Endodermal cell (in vitro differentiated cells): ENCODE data around the gene CD6. TPM values are rescaled to one million over a fixed set of nuclear protein-coding genes. Genes with fewer than 3 reads are reported as not detected.
A peak's percentile ranks its signal among the peaks of the same experiment; 100 is the strongest.

Source experiments
- DNase-seq: peaks from one replicate; pipeline ENCODE4 v3.0.0-alpha.2; 2017
- H3K27ac ChIP-seq: 2 replicates; pipeline ENCODE4 v1.5.1; 2013; ENCODE audit warnings: mild to moderate bottlenecking, low read depth, low read length, moderate library complexity
- H3K27me3 ChIP-seq: 2 replicates; pipeline ENCODE4 v1.6.1; 2013; ENCODE audit warnings: mild to moderate bottlenecking, low read length, moderate library complexity; ENCODE audit not compliant: insufficient read depth, control insufficient read depth, poor library complexity, severe bottlenecking
- H3K36me3 ChIP-seq: 2 replicates; pipeline ENCODE4 v1.7.0; 2013; ENCODE audit warnings: mild to moderate bottlenecking, low read length, moderate library complexity; ENCODE audit not compliant: control insufficient read depth, insufficient read depth
- H3K4me1 ChIP-seq: one replicate; pipeline ENCODE4 v1.7.0; 2013; ENCODE audit warnings: low read length; ENCODE audit not compliant: control insufficient read depth, insufficient read depth
- H3K4me3 ChIP-seq: 2 replicates; pipeline ENCODE4 v1.5.1; 2013; ENCODE audit warnings: mild to moderate bottlenecking, low read length, moderate library complexity
- H3K9ac ChIP-seq: 2 replicates; pipeline ENCODE4 v1.6.1; 2013; ENCODE audit warnings: mild to moderate bottlenecking, low read length, moderate library complexity; ENCODE audit not compliant: poor library complexity, severe bottlenecking; ENCODE audit errors: extremely low read depth
- H3K9me3 ChIP-seq: 2 replicates; pipeline ENCODE4 v1.6.1; 2013; ENCODE audit warnings: mild to moderate bottlenecking, low read length, moderate library complexity; ENCODE audit not compliant: control insufficient read depth
- H3K27ac Mint-ChIP-seq: 2 replicates; pipeline ENCODE4 v1.8.0; 2020; ENCODE audit warnings: mixed read lengths
- H3K27me3 Mint-ChIP-seq: 2 replicates; pipeline ENCODE4 v1.8.0; 2021; ENCODE audit warnings: mild to moderate bottlenecking, mixed read lengths; ENCODE audit not compliant: insufficient read depth
- H3K36me3 Mint-ChIP-seq: 2 replicates; pipeline ENCODE4 v1.8.0; 2020; ENCODE audit warnings: low read depth, mixed read lengths
- H3K4me1 Mint-ChIP-seq: 2 replicates; pipeline ENCODE4 v1.8.0; 2020; ENCODE audit warnings: mixed read lengths
- H3K4me3 Mint-ChIP-seq: 2 replicates; pipeline ENCODE4 v1.8.0; 2020; ENCODE audit warnings: mild to moderate bottlenecking, moderate library complexity, mixed read lengths
- H3K9me3 Mint-ChIP-seq: 2 replicates; pipeline ENCODE4 v1.8.0; 2020; ENCODE audit warnings: mild to moderate bottlenecking, mixed read lengths
- CTCF ChIP-seq: fragments of 200-600 bp; sonication (generic); conservative IDR thresholded peaks from 2 replicates; pipeline ENCODE4 v1.5.0; 2021; ENCODE audit warnings: antibody characterized with exemption, mild to moderate bottlenecking
- WGBS, 2 experiments: methylation state at CpG; one replicate each; pipeline versions ENCODE4 v1.1.5 to v1.1.7; 2013; ENCODE audit warnings: missing lambda C conversion rate in 2 of 2, mixed read lengths in 1 of 2; ENCODE audit not compliant: insufficient coverage in 1 of 2, insufficient read length in 1 of 2; 5-methylcytosine and 5-hydroxymethylcytosine counted together
- total RNA-seq, 2 donors: library from RNA; stranded (reverse); fragmentation: NEBNext Ultra II Directional in 1 of 2; extraction: Animal tissue kit (Norgen Biotek cat#: 25700) in 1 of 2; gene quantifications; 2 replicates in 1 of 2; 3 replicates in 1 of 2; pipeline ENCODE4 v1.2.1, GENCODE V29; 2021

Gene CD6
- total RNA-seq, 2 donors from 2014 or later: 1.5 to 1.6 TPM

GRCh38 chr11:60945295-60945667 is 26.2 kb upstream of the CD6 start:
- H3K4me1 Mint-ChIP-seq: no peaks in the 10 kb centered on the region

GRCh38 chr11:60946601-60947264 is 24.7 kb upstream of the CD6 start:
- Histone ChIP-seq H3K36me3 (no peaks in the 10 kb centered on the region), H3K9ac (no peak overlapping the region), H3K9me3 (no peaks in the 10 kb centered on the region), H3K27ac (no peak overlapping the region), H3K27me3 (peaks cover 39% of the 10 kb centered on the region), H3K4me1 (no peaks in the 10 kb centered on the region), H3K4me3 (no peak overlapping the region)
- Mint-ChIP-seq H3K27ac (no peak overlapping the region), H3K9me3 (no peaks in the 10 kb centered on the region), H3K36me3 (no peaks in the 10 kb centered on the region), H3K27me3 (peaks cover 47% of the 10 kb centered on the region), H3K4me3 (no peak overlapping the region), H3K4me1 (no peaks in the 10 kb centered on the region)
- 89 to 92% methylated on average over 6 to 13 of the region's 15 CpGs for WGBS, 2 experiments
- no peak for DNase-seq
- no peak for TF ChIP-seq CTCF

More at GRCh38 chr11:60945295-60945667, 26.2 kb upstream of the CD6 start:
- H3K4me3 ChIP-seq: no peak overlapping the region
- Mint-ChIP-seq H3K27me3 (peaks cover 34% of the 10 kb centered on the region), H3K36me3 (no peaks in the 10 kb centered on the region), H3K4me3 (no peak overlapping the region), H3K27ac (no peak overlapping the region), H3K9me3 (no peaks in the 10 kb centered on the region)
- H3K9ac ChIP-seq: no peak overlapping the region
- H3K9me3 ChIP-seq: no peaks in the 10 kb centered on the region
- no peak for DNase-seq
- no peak overlapping the region for H3K27ac ChIP-seq
- H3K27me3 ChIP-seq: peaks cover 24% of the 10 kb centered on the region
- H3K36me3 ChIP-seq: no peaks in the 10 kb centered on the region
- 92 to 96% methylated on average over 2 to 5 of the region's 5 CpGs for WGBS, 2 experiments
- TF ChIP-seq CTCF: no peak
- H3K4me1 ChIP-seq: no peaks in the 10 kb centered on the region

GRCh38 chr11:60947700-60948099 is 23.8 kb upstream of the CD6 start:
- Histone ChIP-seq H3K4me3 (no peak overlapping the region), H3K27me3 (peaks cover 48% of the 10 kb centered on the region), H3K4me1 (no peaks in the 10 kb centered on the region), H3K9ac (no peak overlapping the region), H3K9me3 (no peaks in the 10 kb centered on the region), H3K27ac (peak overlapping the region; percentile 78), H3K36me3 (no peaks in the 10 kb centered on the region)
- no peak overlapping the region for H3K27ac Mint-ChIP-seq
- no peak for TF ChIP-seq CTCF
- H3K9me3 Mint-ChIP-seq: no peaks in the 10 kb centered on the region
- no peak for DNase-seq
- no peaks in the 10 kb centered on the region for H3K4me1 Mint-ChIP-seq
- 0 to 39% methylated on average over 1 to 2 of the region's 2 CpGs for WGBS, 2 experiments
- H3K36me3 Mint-ChIP-seq: no peaks in the 10 kb centered on the region
- no peak overlapping the region for H3K4me3 Mint-ChIP-seq
- peaks cover 57% of the 10 kb centered on the region for H3K27me3 Mint-ChIP-seq
